IPS-18c (cell line): Measurements from ENCODE around the gene PLSCR4.
"Not testable (repeated sequence)": the region's sequence is repeated elsewhere in the genome, so short reads cannot be mapped to it uniquely, and the experiment has no call there.

Experiments
- H3K4me3 ChIP-seq: 2 replicates; pipeline ENCODE4 v1.7.0; 2013; ENCODE audit warnings: low read depth, mild to moderate bottlenecking, low read length, moderate library complexity; ENCODE audit not compliant: insufficient read depth
- H3K9me3 ChIP-seq: one replicate; pipeline ENCODE4 v1.6.1; 2013; ENCODE audit warnings: mild to moderate bottlenecking, low read length, moderate library complexity; ENCODE audit not compliant: control insufficient read depth, insufficient read depth

PLSCR4 gene, protein sequence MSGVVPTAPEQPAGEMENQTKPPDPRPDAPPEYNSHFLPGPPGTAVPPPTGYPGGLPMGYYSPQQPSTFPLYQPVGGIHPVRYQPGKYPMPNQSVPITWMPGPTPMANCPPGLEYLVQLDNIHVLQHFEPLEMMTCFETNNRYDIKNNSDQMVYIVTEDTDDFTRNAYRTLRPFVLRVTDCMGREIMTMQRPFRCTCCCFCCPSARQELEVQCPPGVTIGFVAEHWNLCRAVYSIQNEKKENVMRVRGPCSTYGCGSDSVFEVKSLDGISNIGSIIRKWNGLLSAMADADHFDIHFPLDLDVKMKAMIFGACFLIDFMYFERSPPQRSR

DNA sequence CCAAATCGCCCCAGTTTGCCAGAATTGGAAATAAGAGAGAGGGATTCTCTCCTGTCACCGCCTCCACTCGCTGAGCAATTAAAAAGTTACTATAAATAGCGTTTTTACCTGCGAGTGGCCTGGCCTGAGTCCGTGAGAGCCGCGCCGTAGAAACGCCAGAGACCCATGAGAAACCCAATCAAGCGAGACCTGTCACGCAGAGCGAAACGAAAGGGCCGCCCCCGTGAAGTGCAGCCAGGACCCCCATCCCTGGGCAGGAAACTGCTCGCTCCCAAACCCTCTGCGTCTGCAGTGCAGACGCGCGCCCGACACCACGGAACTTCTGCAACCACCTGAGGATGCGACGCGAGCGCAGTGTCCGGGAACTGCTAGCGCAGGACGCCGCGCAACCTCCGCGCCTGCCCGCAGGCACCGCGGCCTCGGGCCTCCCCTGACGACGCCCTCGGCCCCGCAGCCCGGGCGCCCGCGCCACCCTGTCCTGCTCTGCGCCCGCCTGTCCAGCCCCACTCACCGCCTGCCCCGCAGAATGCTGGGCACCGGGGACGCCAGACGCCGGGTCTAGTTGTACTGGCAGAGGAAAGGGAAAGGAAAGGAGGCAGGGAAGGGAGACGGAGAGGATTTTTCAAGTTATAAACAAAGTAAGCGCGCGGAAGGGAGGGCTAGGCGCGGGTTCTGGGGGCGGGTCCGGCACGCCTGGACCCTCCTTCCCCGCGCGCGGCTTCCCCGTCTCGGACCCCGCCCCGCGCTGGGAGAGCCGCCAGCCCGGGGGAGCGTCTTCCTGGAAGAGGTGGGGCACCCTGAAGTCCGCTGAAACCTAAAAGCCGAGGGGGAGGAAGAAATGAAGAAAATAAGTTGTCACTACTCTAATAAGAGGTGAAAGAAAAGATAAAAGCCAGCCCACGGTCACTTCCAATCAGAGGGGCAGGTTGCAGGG lies at the start of gene PLSCR4:
TSS of gene PLSCR4 (minus strand) at position 657 of the 934 bp plus-strand sequence. CDS start 29,034 bp downstream, outside the sequence.
- H3K9me3 ChIP-seq = no peaks in the 10 kb centered on the region
- H3K4me3 ChIP-seq = peak within 1 kb of the TSS; percentile 61

- not testable (repeated sequence) for H3K4me3 ChIP-seq
Observed at GRCh38 chr3:146293401-146293800, 42.5 kb upstream of the PLSCR4 start.

DNA sequence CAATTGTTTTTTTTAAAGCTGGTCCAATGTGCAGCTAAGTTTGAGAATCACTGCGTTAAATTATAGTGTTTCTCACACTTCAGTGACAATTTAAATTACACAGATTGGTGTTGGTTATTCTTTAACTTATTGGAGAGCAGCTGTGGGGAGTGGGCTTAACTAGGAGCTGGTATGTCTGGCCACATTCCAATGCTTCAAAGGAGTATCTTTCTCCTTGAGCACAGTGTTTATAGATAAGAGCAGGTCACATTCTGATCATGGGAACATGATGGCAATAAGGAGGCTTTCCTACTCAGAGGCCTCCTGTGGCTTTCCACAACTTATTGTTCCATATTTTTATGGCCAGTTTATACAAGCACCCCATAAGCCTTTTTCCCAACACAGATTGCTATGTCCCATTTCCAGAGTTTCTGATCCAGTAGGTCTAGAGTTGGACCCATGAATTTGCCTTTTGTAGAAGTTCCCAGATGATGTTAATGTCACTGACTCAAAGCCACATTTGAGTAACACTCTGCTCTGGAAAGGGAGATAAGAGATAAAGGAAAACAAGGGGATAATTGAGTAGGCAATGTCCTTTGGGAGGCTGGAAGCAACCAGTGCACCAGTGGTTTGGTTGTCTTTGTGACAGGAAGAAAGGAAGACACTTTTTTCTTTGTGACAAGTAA lies 33.0 kb upstream of the PLSCR4 start:
- Histone ChIP-seq H3K4me3 (no peak overlapping the region), H3K9me3 (no peaks in the 10 kb centered on the region)

More at GRCh38 chr3:146293401-146293800, 42.5 kb upstream of the PLSCR4 start:
- H3K9me3 ChIP-seq = not testable (repeated sequence)

- H3K9me3 ChIP-seq = no peaks in the 10 kb centered on the region
- H3K4me3 ChIP-seq = no peak overlapping the region
Observed at GRCh38 chr3:146280864-146281263, 30.0 kb upstream of the PLSCR4 start.

DNA sequence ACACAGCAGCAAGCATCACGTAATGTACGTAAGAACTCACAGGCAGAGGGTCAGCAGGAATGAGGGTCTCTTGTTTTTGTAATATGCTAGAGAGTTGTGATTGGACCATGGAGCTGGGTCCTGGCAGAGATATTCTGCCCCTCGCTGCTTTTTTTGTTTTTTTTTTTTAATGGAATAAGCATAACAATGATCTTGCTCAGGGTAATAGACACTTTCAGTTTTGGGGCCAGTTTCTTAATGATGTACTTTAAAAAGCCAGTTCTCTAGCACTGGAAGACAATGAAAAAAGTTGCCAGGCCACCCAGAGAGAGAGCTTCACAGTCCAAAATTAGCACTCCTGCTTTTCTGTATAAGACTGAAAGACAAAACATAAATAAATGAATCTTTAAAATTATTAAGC lies 29.0 kb upstream of the PLSCR4 start:
- no peaks in the 10 kb centered on the region for H3K9me3 ChIP-seq
- H3K4me3 ChIP-seq = no peak overlapping the region

GRCh38 chr3:146279013-146279412 lies 28.1 kb upstream of the PLSCR4 start:
- Histone ChIP-seq H3K9me3 (no peaks in the 10 kb centered on the region), H3K4me3 (no peak overlapping the region)

GRCh38 chr3:146277953-146278631 lies 27.2 kb upstream of the PLSCR4 start:
- no peaks in the 10 kb centered on the region for H3K9me3 ChIP-seq
- no peak overlapping the region for H3K4me3 ChIP-seq

GRCh38 chr3:146275476-146275875 lies 24.6 kb upstream of the PLSCR4 start:
- no peak overlapping the region for H3K4me3 ChIP-seq
- no peaks in the 10 kb centered on the region for H3K9me3 ChIP-seq

GRCh38 chr3:146274833-146275232 lies 23.9 kb upstream of the PLSCR4 start:
- Histone ChIP-seq H3K4me3 (no peak overlapping the region), H3K9me3 (no peaks in the 10 kb centered on the region)

DNA sequence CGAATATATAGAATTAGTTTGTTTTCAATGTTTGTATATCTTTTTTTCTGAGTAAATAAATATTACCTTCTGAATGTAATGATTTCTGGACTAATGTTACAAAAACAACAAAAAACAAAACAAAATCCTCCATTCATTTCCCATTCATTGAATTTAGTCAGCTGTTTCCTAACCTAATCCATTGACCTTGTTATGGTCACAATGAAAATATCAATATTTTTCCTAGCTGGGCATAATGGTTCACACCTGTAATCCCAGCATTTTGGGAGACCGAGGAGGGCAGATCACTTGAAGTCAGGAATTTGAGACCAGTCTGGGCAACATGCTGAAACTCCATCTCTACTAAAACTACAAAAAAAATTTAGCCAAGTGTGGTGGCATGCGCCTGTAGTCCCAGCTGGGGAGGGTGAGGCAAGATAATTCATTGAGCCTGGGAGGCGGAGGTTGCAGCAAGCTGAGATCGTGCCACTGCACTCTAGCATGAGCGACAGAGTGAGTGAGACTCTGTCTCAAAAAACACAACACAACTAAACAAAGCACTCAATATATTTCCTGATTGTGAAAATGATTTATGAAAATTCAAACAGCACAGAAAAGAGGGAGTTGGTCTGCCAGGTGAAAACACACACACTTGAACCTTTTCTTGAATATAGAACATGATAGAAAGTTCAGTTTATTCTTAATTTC lies 23.0 kb upstream of the PLSCR4 start:
- Histone ChIP-seq H3K9me3 (no peaks in the 10 kb centered on the region), H3K4me3 (no peak overlapping the region)

DNA sequence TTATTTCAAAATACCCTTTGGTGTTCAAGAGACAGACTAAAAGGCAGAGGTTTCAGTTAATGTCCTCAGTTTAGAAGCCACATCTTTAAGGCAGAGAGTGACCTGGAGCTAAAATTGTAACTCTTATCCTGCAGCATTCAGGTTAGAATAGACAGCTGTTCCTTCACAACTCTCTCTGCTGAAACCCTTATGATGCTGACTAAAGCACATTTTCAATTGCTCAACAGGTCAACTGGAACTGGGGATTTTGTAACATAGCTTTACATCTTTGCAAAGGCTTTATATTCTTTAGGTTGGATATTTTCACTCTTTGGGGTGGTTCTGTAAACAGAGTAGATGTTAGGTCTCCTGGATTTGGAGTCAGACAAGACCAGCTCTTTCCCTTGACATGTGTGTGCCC lies 20.3 kb upstream of the PLSCR4 start:
- Histone ChIP-seq H3K4me3 (no peak overlapping the region), H3K9me3 (no peaks in the 10 kb centered on the region)

GRCh38 chr3:146269271-146269670 lies 18.4 kb upstream of the PLSCR4 start:
- Histone ChIP-seq H3K4me3 (no peak overlapping the region), H3K9me3 (no peaks in the 10 kb centered on the region)

DNA sequence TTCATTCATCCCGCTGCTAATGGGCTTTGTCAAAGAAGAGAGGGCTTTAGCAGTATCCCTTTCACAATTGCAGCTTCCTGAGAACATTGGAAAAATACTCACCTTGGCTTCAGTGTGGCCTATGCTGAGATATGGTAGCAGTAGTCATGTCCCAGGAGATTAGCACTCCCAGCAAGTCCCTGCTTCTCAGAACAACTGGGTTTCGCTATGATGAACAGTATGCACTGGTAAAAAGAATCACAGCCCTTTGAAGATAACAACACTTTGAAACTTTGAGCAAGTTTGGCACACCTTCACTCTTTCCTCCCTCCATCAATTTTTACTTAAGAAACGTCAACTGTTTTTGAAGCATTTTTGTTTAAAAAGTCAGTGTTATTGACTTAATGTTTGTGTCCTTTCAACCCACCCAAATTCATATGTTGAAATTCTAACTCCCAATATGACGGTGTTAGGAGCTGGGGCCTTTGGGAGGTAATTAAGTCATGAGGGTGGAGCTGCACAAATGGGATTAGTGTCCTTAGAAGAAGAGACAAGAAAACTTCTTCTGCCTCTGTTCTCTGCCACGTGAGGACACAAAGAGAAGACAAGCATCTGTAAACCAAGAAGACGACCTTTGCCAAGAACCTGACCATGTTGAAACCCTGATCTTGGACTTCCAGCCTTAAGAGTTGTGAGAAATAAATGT lies 17.8 kb upstream of the PLSCR4 start:
- Histone ChIP-seq H3K4me3 (no peak overlapping the region), H3K9me3 (no peaks in the 10 kb centered on the region)

DNA sequence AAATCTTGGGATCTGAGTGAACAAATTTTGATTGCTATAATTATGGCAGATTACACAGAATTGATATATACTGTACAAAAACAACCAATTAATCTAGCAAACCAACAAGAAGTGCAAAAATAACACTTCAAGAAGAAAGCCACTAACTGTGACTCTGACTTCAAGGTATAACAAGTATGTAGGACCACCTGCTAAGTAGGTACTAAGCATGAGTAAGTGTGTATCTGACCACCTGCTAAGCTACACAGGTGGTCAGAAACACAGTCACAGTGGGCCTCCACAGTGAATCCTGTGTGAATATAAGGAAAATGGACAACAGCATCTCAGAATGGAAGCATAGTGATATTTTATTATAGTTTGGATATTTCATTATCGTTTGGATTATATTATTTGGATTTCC lies 14.8 kb upstream of the PLSCR4 start:
- Histone ChIP-seq H3K9me3 (no peaks in the 10 kb centered on the region), H3K4me3 (no peak overlapping the region)

DNA sequence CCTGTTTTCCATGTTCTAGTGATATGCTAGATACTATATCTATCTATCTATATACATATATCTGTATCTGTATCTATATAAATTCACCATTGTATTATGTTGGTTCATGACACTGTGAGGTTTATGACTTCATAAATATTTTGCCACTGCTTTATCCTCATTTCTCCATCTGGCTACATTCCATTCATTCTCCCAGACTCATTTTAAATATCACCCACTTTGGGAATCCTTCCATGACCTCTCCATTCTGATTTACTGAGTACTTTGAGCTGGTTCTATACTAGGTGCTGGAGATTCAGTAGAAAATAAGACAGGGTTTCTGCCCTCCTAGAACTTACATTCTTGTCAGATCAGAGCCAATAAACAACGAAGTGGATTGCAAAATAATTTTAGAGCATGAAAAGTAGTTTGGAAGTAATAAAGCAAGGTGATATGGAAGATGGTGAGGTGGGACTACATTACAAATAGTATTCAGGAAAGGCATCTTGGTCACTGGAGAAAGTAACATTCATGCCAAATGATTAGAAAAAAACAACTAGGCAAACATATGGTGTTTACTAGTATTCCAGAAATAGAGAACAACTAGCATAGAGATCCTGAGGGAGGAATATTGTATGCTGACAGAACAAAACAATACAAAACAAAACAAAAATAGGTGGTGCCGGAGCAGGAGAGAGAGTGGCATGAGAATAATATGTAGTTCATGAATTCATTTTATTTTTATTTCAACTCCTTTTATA lies 11.6 kb upstream of the PLSCR4 start:
- Histone ChIP-seq H3K9me3 (no peaks in the 10 kb centered on the region), H3K4me3 (no peak overlapping the region)
